Esophagus muscularis mucosa (tissue), 4 donors: ENCODE results near the gene S1PR3. TPM values are rescaled to one million over a fixed set of nuclear protein-coding genes. Genes with fewer than 3 reads are reported as not detected.

Experiments
- DNase-seq: peaks from one replicate; pipeline ENCODE4 v3.0.0-alpha.2; 2017; ENCODE audit errors: extremely low spot score
- H3K27ac ChIP-seq, 4 donors: fragments of 200-600 bp; sonication (generic); replicated peaks in 1 of 4; 1 replicate in 3 of 4; 2 replicates in 1 of 4; pipeline ENCODE4 v1.5.1; 2016 to 2019; ENCODE audit warnings: mild to moderate bottlenecking in 1 of 4
- H3K27me3 ChIP-seq, 4 donors: fragments of 200-600 bp; sonication (generic); one replicate each; pipeline versions ENCODE4 v1.5.1 to v1.6.0; 2016 to 2019
- H3K36me3 ChIP-seq, 4 donors: fragments of 200-600 bp; sonication (generic); one replicate each; pipeline ENCODE4 v1.5.1; 2016 to 2019
- H3K4me1 ChIP-seq, 4 donors: fragments of 200-600 bp; sonication (generic); one replicate each; pipeline ENCODE4 v1.5.1; 2016 to 2019
- H3K4me3 ChIP-seq, 4 donors: fragments of 200-600 bp; sonication (generic); 1 replicate in 2 of 4; 2 replicates in 2 of 4; pipeline ENCODE4 v1.5.1; 2016 to 2019; ENCODE audit warnings: mild to moderate bottlenecking in 4 of 4, moderate library complexity in 1 of 4
- H3K9me3 ChIP-seq, 4 donors: fragments of 200-600 bp; sonication (generic); 1 replicate in 3 of 4; 2 replicates in 1 of 4; pipeline ENCODE4 v1.5.1; 2016 to 2019
- CTCF ChIP-seq, 3 experiments: fragments of 200-600 bp in 2 of 3; fragments of 450-650 bp in 1 of 3; sonication (generic) in 2 of 3; IDR thresholded peaks; one replicate each; pipeline ENCODE4 v1.5.1; 2017 to 2019; ENCODE audit warnings: antibody characterized with exemption in 3 of 3, mild to moderate bottlenecking in 2 of 3, moderate library complexity in 1 of 3
- EP300 ChIP-seq: sonication (generic); formaldehyde crosslinking; IDR thresholded peaks from one replicate; pipeline ENCODE4 v1.6.1; 2017; ENCODE audit warnings: antibody characterized with exemption
- POLR2A ChIP-seq: fragments of 450-650 bp; IDR thresholded peaks from one replicate; pipeline ENCODE4 v1.6.1; 2017; ENCODE audit warnings: antibody characterized with exemption, moderate library complexity, mild to moderate bottlenecking, low read depth
- POLR2AphosphoS5 ChIP-seq, 2 donors: sonication (generic); formaldehyde crosslinking; IDR thresholded peaks; one replicate each; pipeline ENCODE4 v1.6.1; 2017; ENCODE audit warnings: antibody characterized with exemption in 2 of 2
- WGBS: methylation state at CpG from one replicate; pipeline ENCODE4 v1.1.5; 2018; 5-methylcytosine and 5-hydroxymethylcytosine counted together
- intact Hi-C: fragments of 100-400 bp; cut with DNase I; formaldehyde crosslinking; loops from one replicate; pipeline ENCODE4 v1.15.1; 2023
- total RNA-seq, 4 donors: library from RNA; depleted of rRNA; stranded (reverse); fragments of >200 nt; gene quantifications; one replicate each; pipeline versions ENCODE4 v1.1.0 to v1.2.1, GENCODE V29; 2016

Gene S1PR3
- total RNA-seq, 4 donors from 2014 or later, result 184 to 340 (median 223) TPM

GRCh38 chr9:89002987-89003386 is 11.7 kb downstream of the S1PR3 start:
- WGBS, result 81% methylated on average over 6 of the region's 6 CpGs
- Histone ChIP-seq H3K27ac (peak overlapping the region; percentile 97 to 100 (median 99)), H3K4me3 (no peak overlapping the region), H3K9me3 (no peaks in the 10 kb centered on the region), H3K27me3 (no peaks in the 10 kb centered on the region), H3K36me3 (peaks cover 7 to 47% (median 28%) of the 10 kb centered on the region in 4 donors), H3K4me1 (peaks cover 33 to 94% (median 90%) of the 10 kb centered on the region in 4 donors)
- peak; percentile 68 for DNase-seq
- no peak for TF ChIP-seq EP300
- TF ChIP-seq POLR2AphosphoS5 (IDR thresholded peaks at IDR 0.05), result no peak
- no peak for TF ChIP-seq CTCF (IDR thresholded peaks at IDR 0.05)
- no peak for TF ChIP-seq POLR2A
- intact Hi-C loops, result loop anchor here (5.0 to 10.0 kb wide), 2 partner anchors 281 to 282 kb away; no protein-coding TSS in a partner anchor

DNA sequence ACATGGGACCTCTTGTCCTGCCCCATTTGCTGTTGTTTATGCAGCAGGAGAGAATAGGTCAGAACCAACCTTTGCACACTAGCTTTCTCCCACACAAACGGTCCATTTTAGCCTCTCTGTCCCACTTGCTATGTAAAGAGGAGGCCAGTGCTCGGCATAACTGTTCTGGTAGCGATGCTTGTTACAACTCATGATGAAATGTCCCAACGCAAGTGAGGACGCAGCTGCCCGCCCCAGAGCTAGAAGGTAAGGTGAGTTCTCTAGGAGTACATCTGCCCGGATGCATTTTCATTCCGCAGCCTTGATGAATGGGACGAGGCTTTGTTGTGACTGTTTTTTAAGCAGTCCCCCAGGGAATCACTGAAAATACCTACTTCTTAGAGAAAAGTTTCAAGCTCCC is 14.1 kb downstream of the S1PR3 start:
- Histone ChIP-seq H3K4me1 (peaks cover 19 to 73% (median 66%) of the 10 kb centered on the region in 4 donors), H3K27ac (peak overlapping the region in 3 of 4 donors; percentile 6 to 25 (median 8)), H3K27me3 (no peaks in the 10 kb centered on the region), H3K4me3 (no peak overlapping the region), H3K9me3 (no peaks in the 10 kb centered on the region), H3K36me3 (peaks cover 7 to 47% (median 28%) of the 10 kb centered on the region in 4 donors)
- intact Hi-C loops, result loop anchor here (10.0 kb wide), 1 partner anchor 279 kb away; no protein-coding TSS in a partner anchor
- WGBS, result 86% methylated on average over 8 of the region's 9 CpGs
- DNase-seq, result peak; percentile 66
- TF ChIP-seq EP300 (no peak), POLR2AphosphoS5 (IDR thresholded peaks at IDR 0.05) (peak in 1 of 2 donors; percentile 11)

GRCh38 chr9:89006267-89006666 is 15.0 kb downstream of the S1PR3 start:
- TF ChIP-seq POLR2A (no peak), CTCF (IDR thresholded peaks at IDR 0.05) (no peak), EP300 (no peak), POLR2AphosphoS5 (IDR thresholded peaks at IDR 0.05) (no peak)
- Histone ChIP-seq H3K36me3 (peaks cover 7 to 47% (median 28%) of the 10 kb centered on the region in 4 donors), H3K27me3 (no peaks in the 10 kb centered on the region), H3K4me3 (no peak overlapping the region), H3K4me1 (peaks cover 11 to 64% (median 57%) of the 10 kb centered on the region in 4 donors), H3K27ac (peak overlapping the region in 2 of 4 donors; percentile 8 to 18), H3K9me3 (no peaks in the 10 kb centered on the region)
- WGBS, result 17% methylated on average over 2 of the region's 2 CpGs
- intact Hi-C loops, result loop anchor here (10.0 kb wide), 1 partner anchor 279 kb away; no protein-coding TSS in a partner anchor
- DNase-seq, result no peak

DNA sequence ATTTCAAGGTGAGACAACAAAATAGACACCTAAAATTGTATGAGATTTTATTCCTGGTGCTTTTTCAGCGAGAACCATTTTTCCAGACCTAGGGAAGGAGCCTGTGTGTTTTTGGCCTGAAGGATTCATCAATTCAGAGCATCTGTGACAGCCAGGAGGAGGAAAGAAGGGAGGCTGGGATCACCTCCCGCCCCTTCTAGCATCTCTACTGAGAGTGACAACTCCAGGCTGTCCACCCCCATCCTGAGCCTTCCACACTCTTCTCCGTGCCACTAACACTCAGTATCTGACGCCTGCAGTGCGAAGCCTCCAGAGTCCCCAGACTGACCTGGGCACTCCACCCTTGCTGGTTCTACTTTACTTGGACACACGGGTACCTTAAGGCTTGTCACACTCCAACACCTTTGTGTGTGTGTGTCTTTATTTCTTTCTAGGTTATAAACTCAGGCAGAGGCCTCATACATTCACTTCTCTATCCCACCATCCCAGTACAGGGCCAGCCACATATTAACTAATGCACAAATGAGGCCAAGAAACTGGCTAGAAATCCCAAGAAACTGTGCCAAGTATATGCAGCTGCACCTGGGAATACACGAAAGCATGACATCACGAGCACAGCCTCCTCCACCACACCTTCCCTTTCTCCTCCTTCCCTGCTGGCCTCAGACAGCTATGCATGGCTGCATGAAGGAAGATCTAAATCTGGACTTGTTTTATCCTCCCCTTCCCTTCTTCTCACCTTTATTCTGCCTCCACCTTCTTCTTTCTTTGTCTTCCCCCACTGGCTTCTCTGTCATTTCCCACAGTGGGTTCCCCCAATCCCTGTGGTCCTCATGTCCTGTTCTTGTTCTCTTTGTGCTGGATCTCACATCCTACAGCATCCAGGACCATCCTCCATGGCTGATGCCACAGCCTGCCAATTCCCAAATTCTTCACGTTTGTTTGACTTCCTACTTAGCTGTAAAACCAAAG is 16.0 kb downstream of the S1PR3 start:
- Histone ChIP-seq H3K9me3 (no peaks in the 10 kb centered on the region), H3K27ac (peak overlapping the region in 1 of 4 donors; percentile 8), H3K4me3 (no peak overlapping the region), H3K36me3 (peaks cover 4 to 37% (median 21%) of the 10 kb centered on the region in 4 donors), H3K27me3 (no peaks in the 10 kb centered on the region), H3K4me1 (peaks cover 4 to 54% (median 47%) of the 10 kb centered on the region in 4 donors)
- intact Hi-C loops, result loop anchor here (10.0 kb wide), 1 partner anchor 278 kb away; no protein-coding TSS in a partner anchor
- 64% methylated on average over 9 of the region's 9 CpGs for WGBS
- TF ChIP-seq POLR2A, result no peak
- TF ChIP-seq CTCF (IDR thresholded peaks at IDR 0.05), result no peak
- no peak for TF ChIP-seq POLR2AphosphoS5 (IDR thresholded peaks at IDR 0.05)
- no peak for TF ChIP-seq EP300
- DNase-seq, result peak; percentile 83
